Activated naive CD4-positive, alpha-beta T cell treated with anti-CD3 and anti-CD28 coated beads, Interleukin-2, amount 50 U/mL, for 16 hours (primary cell): Measurements from ENCODE around the gene INPP4A.

Experiments used
- DNase-seq: peaks from one replicate; pipeline ENCODE4 v3.0.0-alpha.2; 2020

The INPP4A gene

DNA sequence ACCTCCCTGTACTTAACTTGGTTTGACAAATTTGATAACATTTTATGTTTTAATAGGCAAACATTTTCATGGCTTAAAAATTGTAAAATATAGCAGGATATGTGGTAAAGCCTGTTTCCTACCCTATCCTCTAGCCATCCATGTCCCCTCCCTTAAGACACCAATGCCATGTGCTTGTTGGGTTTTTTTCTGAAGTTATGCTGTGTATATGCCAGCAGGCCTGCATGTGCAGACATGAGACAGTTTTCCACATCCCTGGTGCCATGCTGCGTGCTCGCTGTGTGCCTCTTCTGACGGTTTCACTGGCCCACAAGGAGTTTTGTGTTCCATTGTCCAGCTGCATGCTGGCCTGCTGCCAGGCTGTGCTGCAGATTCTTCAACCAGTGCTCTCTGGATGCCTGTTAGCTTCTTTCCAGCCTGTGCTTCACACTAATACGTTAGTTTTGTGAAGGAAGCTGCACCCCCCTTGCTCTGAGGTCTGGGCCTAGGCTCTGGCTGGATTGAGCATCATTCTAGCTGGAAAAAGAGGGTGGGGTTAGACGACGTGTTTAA lies 16.9 kb downstream of the INPP4A start:
- DNase-seq: no peak

DNA sequence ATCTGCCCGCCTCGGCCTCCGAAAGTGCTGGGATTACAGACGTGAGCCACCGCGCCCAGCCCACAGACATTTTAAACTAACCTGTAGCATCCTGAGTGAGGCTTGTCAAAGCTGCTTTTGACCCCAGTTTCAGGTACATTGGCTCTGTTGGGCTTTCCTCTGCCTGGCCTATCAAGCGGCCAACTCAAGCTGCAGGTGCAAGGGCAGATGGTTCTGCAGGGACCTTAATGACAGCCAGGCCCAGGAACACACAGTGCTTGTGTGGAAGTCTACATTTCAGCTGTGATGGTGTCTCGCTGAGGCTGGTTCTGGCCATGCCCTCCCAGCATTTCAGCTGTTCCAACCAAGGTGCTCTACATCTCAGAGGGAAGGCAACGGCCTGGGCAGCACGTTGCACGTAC lies 18.4 kb downstream of the INPP4A start:
- no peak for DNase-seq

DNA sequence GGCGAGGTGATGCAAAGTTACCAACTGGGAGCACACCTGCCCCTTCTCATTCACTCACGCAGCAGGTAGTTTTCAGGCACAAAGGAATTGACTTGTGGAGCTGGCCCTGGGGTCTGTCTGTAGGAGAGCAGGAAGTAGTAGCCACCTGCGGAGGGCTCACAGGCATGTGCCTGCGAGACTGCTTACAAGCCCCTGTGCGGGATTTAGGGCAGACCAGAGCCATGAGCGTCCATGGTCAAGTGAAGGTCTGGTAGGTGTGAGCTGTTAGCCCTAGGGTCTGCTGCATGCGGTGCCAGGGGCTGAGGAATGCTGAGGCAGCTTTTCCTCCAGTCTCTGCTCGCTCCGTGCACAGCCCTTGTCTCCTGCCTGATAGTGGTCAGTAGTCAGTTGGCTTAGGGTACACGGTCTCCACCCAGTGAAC lies 18.9 kb downstream of the INPP4A start:
- DNase-seq: no peak

DNA sequence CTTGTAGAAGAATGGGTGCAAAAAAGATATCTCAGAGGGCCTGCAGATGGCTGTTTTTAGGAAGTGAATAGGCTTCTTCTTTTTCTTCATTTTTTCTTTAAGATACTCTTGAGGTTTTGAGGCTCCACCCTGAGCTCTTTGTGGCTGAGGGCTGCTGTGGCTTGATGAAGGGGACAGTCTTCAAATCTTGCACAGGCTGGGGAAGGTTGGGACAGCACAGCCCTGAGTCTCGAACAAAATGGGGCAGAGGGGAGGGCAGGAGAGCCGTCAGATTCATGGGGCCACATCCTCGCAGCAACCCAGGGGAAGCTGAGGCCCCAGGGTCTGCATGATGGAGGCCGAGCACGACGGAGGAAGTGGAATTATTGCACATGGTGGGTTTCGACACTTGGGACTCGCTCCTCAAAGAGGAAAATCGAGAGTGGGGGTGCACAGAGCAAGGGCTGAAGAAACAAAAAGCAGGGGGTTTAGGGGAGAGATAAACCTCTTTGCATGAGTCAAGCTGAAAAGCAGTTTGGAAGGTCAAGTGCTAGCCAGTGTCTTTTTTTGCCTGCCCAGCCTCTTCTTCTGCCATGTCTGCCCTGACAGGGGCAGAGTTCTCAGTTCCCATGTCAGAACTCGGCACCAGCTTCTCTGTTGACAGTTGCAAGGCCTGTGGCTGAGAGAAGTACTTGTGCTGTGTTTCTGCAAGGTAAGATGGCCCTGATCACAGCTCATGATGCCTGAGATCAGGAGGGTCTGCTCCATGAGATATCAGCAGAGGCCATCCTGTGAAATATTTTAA lies 19.5 kb downstream of the INPP4A start:
- no peak for DNase-seq

DNA sequence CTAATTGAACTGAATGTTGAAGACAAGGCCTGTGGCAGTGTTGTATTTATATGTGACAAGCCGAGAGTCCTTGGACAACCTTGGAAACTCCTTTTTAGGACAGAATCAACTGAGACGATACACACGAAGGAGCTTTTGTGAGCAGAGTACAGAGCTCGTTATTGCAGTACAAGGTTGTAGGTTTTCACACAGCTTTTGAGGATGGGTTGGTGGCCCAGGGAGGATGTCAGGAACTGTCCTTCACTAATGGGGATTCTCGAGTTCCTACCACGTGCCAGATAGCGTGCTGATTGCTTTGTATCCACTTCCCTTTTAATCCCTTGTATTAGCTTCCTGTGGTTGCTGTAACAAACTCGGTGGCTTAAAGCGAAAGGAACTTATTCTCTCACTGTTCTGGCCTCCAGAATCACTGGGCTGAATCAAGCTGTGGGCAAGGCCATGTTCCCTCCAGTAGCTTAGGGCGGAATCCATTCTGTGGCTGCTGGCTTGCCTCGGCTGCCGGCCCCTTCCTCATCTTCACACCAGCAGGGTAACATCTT lies 20.2 kb downstream of the INPP4A start:
- DNase-seq: no peak

DNA sequence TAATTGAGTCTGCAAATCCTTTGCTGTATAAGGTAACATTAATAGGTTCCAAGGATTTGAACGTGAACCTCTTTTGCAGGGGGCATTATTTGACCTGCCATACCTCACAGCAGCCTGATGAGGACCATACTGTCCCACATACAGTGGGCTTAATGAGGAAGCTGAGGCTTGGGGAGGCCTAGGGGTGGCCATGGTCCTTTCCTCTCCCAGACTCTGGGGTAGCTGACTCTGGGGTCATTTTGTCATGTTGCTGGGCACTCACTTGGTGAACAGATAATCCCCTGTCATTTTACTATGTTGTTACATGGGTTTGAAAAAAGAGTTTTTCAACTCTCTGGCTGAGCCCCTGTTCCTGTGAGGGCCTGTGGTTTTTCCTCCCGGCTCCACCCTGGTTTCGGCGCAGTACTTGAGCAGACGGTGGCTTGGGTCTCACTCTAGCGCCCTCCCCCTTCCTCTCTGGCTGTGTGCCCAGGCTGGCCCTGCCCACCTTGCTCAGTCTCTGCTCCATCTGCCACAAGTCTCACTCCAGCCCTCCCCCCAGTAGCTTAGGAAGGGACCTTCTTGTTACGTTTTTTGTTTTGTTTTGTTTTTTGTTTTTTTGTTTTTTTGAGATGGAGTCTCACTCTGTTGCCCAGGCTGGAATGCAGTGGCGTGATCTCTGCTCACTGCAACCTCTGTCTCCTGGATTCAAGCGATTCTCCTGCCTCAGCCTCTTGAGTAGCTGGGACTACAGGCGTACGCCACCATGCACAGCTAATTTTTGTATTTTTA lies 21.0 kb downstream of the INPP4A start:
- peak; percentile 56 for DNase-seq

DNA sequence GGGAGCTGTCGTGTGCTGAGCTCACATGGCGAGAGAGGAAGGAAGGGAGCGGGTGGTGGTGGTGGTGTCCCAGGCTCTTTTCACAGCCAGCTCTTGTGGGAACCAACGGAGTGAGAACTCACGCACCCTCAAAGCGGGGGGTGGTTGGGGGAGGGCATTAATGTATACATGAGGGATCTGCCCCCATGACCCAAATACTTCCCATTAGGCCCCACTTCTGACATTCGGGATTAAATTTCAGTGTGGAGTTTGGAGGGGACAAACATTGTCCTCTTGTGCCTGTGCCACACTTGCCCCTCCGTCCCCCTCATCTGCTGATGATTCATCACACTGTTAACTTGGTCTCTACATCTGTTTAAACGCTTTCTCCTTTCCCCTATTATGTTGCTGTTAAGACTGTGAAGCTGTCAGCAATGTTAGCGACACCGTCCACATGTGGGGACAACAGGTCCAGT lies 22.5 kb downstream of the INPP4A start:
- no peak for DNase-seq

DNA sequence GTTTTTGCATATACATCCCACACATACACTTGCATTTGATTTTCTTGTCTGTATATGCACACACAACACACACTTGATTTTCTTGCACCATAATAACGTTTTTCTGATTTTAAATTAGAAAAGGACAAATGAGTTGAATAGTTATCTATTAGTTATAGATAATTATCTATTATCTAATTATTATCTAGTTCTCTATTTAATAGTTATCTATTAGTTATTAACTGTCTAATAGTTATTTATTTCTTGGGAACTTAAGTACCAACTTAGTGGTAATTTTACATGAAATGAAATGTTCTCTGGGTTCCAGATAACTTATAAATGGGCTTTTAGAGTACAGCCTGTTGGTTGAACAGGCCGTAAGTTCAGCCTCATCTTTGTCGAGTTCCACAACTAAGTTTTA lies 23.0 kb downstream of the INPP4A start:
- no peak for DNase-seq

DNA sequence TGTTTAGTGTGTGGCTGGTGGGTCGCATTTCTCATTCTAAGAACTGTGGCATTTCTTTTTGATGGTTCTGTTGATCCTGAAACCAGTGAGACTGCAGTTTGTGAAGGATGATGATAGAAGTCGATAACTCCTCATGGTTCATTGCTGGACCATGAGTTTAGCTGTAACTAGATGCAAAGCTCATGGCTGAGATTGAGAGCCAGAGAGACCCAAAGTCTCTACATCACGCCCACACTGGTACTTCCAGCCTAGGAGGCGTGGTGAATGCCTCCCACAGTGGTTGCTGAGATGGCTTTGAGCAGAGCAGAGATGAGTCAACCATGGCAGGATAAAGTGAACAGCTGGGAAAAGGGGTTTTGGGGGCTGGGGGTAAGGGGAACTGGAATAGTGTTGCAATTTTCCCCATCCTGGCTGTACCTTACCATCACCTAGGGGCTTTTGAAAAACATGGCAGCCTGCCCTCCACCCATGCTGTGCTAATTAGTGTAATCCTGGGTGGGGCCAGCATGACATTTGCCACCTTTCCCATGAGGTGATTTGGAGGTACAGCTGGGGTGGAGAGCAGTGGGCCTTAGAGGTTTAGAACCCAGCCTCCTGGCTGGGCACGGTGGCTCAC lies 24.1 kb downstream of the INPP4A start:
- peak; percentile 62 for DNase-seq

DNA sequence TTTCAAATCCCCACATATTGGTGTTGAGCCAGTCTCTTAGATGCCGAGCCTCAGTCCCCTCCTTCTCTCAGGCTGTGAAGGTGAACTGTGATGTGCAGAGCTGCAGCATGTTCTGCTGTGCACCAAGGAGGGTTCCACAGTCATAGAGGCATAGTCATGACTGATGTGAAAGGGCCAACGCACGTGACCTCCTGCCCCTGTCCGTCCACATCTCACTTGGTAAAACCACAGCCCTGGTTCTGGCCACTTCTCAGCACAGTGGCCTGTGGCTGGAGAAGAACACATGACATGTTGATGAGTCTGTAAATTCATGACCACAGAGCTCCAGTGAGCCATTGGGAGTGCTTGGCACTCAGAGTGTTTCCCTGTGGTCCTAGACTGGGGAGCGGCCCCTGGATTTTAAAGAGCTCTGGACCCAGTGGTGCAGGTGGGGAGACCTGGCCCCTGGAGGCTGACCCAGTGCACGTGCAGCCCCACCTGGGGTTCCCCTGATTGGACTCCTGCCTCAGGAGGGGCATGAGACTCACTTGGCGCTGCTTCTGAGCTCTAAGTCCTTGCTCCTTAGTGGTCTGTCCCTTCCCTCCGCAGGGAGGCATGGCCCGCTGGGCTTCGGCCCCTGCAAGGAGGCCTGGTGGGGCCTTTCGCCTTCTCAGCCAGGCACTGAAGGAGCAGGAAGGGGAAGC lies 25.3 kb downstream of the INPP4A start:
- DNase-seq: no peak

DNA sequence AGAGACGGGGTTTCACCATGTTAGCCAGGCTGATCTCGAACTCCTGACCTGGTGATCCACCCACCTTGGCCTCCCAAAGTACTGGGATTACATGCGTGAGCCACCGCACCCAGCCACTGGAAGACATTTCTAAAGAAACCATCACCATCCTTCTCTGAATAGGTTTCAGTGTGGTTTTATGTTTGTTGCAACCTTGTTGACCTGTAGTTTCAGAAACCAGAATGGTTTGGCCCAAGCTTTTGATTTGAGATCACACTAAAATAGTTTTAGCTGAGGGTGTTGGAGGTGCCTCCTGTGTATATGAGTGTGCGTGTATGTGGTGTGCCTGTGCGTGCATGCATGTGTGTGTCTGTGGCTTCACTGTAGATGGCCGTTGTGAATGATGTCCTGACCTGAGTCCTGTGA lies 26.2 kb downstream of the INPP4A start:
- DNase-seq: no peak

DNA sequence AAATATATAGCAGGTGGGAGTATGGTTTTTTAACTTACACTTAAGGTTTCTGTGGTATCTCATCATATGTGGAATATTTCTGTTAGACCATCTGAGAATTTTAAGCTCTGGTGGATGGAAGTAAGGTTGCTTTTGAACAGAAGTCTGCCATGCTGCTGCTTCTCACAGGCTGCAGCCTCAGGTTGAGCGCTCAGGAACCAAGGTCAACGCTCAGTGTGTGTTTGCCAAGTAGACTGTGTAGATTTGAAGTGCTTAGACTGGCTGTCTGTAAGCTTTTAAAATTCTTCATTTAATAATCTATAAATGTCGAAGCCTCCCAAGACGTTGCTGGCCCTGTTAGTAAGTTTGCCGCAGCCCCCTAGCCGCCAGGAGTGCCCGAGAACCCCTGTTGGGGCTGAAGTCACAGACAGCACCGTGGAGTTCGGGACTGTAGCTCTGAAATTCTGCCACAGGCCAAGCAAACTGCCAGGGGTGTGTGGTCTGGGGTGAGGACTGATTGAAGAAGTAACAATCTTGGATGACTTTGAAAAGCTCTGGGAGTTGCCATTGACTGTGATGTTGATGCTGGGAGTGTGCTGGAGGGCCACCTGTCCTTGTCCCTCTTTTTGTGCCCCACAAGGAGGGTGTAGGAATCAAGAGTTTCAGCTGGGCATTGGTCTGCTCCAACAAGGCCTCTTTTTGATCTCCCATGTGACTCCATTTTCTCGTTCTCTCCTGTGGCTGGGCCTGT lies 26.9 kb downstream of the INPP4A start:
- no peak for DNase-seq

DNA sequence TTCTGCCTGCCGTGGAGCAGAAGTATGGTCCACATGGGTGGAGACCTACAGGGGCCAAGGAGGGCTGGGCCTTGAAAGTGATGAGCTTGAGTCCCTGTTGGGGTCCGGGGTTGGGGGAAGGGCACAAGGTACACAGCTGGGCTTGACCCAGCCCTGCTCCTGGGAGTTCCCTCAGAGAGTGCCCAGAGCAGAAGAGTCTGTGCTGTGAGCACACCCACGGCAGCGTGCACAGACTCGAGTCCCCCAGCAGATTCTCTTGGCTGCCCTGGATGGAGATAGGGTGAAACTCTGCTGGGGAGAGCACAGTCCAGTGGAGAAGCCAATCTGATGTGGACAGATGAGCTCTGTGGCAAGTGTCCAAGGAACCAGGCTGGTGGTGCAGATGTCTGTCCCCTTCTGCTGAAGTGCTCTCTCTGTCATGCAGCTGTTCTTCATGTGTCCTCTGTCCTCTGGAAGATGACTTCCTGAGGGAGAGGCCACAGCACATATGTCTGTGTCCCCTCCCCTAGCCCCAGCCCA lies 27.5 kb downstream of the INPP4A start:
- no peak for DNase-seq

DNA sequence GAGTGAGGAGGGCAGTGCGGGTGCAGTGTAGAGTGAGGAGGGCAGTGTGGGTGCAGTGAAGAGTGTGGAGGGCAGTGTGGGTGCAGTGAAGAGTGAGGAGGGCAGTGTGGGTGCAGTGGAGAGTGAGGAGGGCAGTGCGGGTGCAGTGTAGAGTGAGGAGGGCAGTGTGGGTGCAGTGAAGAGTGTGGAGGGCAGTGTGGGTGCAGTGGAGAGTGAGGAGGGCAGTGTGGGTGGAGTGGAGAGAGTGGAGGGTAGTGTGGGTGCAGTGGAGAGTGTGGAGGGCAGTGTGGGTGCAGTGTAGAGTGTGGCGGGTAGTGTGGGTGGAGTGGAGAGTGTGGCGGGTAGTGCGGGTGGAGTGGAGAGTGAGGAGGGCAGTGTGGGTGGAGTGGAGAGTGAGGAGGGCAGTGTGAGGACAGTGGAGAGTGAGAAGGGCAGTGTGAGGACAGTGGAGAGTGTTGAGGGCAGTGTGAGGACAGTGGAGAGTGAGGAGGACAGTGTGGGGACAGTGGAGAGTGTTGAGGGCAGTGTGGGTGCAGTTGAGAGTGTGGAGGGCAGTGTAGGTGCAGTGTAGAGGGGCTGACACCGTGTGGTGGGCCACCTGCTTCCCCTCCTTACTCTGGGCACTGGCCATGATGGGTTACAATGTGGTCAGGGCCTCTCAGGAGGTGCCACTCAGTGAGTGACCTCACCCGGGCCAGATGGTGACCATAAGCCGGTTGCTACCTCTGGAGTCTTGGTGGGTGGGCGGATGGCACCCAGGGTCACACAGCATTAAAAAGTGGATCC lies 28.5 kb downstream of the INPP4A start:
- no peak for DNase-seq

DNA sequence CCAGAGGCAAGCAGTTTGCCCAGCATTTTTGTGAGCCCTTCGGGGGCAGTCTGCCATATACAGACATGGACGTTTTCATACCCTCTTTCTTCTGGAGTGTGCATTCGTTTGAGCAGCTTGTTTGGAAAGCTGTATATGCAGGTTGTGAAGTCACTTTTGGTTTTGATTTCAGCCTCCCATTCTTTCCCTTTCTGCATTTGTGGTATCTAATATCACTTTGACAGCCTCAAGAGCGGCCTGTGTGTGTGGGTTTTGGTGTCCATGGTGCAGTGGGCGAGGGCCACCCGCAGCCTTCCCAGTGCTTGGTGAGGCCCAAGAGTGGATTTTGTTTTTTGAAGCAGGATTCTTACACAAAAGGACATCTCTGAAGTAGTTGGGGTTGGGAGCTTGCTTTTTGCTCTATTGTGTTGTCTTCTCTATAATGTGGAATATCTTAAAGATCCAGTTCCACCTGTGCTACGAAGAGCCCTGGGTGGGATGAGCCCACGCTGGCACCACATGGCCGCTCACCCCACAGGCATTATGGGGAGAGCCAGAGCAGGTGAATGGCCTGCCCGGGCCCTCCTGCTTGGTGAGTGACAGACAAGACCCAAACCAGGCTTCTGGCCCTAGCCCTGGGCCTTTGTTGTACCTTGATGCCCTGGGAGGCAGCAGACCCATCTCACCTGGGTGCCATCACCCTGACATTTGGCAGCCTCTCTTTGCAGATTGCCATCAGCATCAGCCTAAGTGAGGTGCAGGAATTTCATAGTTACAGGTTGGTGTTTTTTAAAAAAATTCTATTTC lies 29.5 kb downstream of the INPP4A start:
- no peak for DNase-seq

DNA sequence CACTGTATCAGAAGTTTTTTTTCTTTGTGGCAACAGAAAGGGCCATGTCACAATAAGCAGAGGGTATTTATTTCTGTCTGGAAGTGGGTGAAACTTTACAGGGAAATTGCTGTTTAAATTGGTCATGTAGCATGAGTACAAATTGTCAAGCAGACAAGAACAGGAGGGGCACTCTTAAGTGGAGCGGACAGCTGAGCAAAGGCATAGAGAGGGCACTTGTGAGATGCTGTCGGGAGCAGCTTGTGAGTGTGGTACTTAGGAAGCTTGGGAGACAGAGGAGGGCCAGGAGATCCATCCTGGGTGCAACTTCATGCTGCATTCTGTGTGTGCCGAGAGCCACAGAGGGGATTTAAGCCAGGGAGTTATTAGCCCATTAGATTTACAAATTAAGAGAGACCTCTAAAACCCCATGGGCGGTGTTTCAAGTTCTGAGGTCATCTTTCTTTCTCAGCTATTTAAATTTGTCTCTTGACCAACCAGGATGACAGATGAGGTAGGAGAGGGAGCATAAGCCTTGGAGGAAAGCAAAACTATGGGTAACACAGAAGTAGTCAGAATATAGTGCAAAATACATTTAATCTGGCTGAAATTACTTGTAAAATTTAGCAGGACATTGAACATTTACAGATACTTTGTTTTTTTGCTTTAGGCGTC lies 30.4 kb downstream of the INPP4A start:
- no peak for DNase-seq

DNA sequence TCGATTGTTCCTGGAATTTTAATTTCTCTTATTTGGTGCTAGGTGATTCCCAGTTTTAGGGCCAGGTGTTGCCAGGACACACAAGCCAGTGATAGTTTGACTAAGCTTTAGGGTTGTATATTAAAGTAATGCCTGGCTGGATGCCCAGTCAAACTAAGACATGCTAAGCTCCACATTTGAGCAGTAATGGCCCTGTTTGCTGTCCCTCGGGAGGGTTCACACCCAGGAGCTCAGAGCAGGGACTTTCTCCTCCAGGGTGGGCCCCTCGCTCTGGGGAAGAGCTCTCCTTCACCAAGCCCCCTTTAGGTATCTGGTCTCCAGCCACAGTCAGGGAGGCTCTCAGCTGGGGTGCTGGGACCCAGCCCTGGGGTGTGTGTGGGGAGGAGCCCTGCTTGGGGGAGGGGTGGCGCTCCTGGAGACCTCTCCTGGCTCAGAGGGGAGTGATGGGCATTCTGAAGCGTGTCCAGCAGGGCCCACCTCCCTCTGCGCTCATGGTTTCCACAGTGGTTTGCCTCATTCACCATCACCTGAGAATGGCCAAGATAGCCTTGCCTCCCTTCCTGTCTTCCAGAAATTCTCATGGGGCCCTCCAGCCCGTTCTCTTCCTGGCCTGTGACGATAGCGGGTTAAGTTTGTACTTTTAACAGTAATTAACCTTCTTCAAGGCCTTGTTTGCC lies 31.7 kb downstream of the INPP4A start:
- no peak for DNase-seq

DNA sequence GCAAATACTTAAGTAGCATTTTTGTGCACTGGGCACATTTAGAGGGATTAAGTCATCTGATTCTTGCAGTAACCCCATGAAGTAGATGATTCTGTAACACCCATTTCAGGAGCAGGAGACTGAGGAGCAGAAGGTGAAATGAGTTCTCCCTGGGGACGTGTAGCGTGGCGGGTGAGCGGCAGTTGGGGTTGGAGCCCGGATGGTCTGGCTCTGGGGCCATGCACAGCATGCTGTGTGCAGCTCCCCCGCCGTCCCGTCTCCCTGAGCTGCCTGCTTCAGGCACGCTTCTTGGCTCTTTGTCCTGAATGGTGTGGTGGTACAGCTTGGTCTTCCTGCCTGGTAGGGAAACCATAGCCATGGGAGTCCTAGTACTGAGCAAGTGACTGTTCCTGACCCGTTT lies 32.4 kb downstream of the INPP4A start:
- DNase-seq: no peak

DNA sequence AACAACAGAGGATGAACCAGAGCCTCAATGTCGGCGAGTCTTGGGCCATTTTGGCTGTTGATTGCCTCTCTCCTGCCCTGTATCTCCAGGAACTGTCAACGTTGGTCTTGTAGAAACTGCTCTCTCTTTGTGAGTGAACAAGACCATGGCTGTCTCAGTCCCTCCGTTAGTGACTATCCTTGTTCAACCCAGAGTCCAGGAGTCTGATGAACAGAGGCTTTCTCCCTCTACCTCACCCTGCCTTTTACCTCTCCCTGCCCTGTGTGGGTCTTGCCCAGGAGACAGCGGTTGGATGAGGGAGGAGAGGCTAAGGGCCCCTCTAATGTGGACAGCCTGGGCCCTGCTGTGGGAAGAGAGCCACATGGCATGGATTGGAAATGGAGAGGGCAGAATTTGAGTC lies 32.8 kb downstream of the INPP4A start:
- no peak for DNase-seq
